GM18867 (cell line): ENCODE data around the gene UIMC1.

Experiments
- ATAC-seq: cut with Tn5 transposase; IDR thresholded peaks from one replicate; pipeline ENCODE4 v1.9.1; 2021; ENCODE audit warnings: mild to moderate bottlenecking, moderate library complexity; ENCODE audit not compliant: unreplicated experiment

Gene UIMC1

DNA sequence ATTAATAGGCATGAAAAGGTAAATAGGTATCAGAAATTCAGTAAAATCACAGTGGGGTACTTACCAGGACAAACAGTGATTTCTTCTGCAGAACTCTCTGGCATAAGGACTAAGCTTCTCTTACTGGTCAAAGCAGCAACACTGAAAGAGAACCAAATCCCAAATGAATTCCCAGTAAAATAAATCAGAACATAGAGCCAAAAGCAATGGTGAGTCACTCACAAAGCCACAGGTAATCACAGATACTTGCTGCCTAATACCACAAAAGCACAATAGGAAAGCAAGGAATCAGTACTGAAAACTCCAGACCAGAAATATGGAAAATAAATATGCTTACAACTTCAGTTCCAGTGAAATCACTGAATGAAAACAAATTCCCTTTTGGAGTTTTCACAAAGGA is 50.7 kb downstream of the UIMC1 start:
- ATAC-seq: no peak

DNA sequence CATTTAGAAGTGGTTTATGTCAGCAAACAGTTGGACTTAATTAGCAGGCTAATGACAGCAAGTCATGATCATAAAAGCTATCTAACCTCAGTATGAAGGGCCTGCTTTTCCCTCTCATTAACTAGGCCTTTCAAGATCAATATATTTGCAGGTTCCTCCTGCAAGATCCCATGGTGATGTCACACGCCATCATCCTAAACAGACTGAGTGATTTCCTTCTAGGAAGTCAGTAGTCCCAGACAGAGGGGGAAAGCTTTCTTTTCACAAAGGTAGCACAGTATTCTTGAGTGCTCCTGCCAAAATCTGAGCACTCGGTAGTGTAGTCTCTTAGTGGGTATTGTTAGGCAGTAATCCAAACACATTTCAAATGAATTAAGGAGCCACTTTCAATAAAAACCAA is 52.5 kb downstream of the UIMC1 start:
- no peak for ATAC-seq

- no peak for ATAC-seq
Observed at GRCh38 chr5:176952531-176953193, 53.9 kb downstream of the UIMC1 start.

GRCh38 chr5:176948458-176948857 is 58.1 kb downstream of the UIMC1 start:
- no peak for ATAC-seq

- no peak for ATAC-seq
Observed at GRCh38 chr5:176947847-176948246, 58.7 kb downstream of the UIMC1 start.

DNA sequence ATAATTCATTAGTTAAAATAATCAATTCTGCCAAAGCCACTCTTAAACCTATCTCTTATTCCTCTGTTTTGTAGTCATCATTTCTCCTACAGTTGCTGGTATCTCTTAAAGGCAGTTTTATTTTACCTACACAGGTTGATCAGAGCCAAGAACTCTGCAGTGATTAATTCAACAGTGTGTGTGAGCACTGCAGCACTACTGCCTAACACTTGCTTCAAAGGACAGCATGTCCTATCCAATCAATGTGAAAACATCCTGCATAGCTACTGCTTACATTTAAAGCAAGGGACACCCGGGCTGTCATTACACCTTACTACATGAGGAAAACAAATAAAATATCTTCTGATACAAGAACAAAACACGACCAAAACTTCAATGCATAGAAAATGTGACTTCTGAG is 62.3 kb downstream of the UIMC1 start:
- ATAC-seq: no peak

- no peak for ATAC-seq
Observed at GRCh38 chr5:176943816-176944215, 62.8 kb downstream of the UIMC1 start.

GRCh38 chr5:176941951-176942350 is 64.6 kb downstream of the UIMC1 start:
- ATAC-seq: no peak

DNA sequence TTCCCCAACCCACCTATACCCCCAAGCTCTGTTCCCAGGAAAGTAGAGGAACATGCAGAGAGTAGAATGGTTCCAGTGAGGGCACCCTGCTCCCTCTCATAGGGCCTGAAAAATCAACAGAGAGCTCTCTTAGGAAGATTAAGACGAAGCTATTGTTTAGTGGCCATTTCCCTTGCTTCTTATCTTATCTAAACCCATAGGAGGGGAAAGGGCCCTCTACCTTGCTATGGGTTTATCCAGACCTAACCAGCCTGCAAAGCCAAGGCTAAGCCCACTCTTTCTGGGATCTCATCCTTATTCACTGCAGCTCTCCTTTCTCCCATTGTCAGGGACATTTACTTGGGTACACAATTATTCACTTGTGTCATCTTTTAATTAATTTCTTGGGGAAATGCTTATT is 68.1 kb downstream of the UIMC1 start:
- ATAC-seq: no peak

DNA sequence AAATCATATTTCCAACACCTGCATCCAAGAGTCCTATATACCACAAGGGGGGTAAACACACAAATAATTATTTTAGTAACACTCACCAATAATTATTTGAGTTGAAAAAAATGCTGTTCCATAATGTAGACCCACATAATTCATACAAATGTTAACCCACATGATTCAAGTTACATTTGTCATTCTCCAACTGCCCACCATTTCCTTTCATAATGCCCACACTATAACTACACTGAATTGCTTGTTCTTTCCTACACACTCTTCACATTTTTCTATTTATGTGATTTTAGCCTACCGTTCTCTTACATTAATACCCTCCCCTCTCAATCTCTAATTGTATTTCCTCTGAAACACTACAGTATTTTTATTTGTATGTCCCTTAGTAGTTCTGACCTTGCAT is 71.6 kb downstream of the UIMC1 start:
- ATAC-seq: no peak

GRCh38 chr5:176934309-176934930 is 72.2 kb downstream of the UIMC1 start:
- no peak for ATAC-seq

- no peak for ATAC-seq
Observed at GRCh38 chr5:176929654-176930053, 76.9 kb downstream of the UIMC1 start.

GRCh38 chr5:176927562-176927961 is 79.0 kb downstream of the UIMC1 start:
- ATAC-seq: no peak

- no peak for ATAC-seq
Observed at GRCh38 chr5:176922817-176923216, 83.8 kb downstream of the UIMC1 start.

GRCh38 chr5:176921714-176922113 is 84.9 kb downstream of the UIMC1 start:
- no peak for ATAC-seq

GRCh38 chr5:176918613-176919012 is 88.0 kb downstream of the UIMC1 start:
- ATAC-seq: no peak

DNA sequence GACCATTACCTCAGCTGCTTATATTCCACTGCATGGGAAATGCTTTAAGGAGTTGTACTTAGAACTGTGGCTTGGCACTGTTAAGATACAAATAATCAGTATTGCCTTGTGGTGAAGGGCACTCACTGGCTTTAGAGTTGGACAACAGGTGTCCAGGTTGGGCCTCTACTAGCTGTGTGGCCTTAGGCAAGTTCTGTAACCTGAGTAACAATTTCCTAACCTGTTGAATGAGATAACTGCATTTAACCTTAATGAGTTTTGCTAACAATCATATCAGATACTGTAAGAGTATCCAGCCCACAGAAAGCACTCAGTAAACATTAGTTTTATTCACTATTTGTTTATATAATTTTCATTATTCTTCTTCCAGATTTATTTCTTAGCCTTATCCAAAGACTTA is 90.2 kb downstream of the UIMC1 start:
- ATAC-seq: no peak

GRCh38 chr5:176915906-176916305 is 90.7 kb downstream of the UIMC1 start:
- no peak for ATAC-seq

DNA sequence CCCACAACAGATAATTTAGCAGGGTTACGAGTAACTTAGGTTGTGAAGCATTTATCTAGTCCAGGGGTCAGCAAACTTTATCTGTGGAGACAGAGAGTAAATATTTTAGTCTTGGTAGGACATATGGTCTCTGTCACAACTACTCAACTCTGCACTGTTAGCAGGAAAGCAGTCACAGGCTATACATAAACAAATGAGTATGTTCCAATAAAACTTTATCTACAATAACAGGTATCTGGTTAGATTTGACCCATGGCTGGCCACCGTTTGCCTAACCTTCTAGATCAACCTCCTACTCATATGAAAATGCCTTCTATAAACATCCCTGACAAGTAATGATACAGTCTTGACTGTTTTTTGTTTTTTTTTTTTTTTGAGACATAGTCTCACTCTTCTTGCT is 94.5 kb downstream of the UIMC1 start:
- no peak for ATAC-seq

DNA sequence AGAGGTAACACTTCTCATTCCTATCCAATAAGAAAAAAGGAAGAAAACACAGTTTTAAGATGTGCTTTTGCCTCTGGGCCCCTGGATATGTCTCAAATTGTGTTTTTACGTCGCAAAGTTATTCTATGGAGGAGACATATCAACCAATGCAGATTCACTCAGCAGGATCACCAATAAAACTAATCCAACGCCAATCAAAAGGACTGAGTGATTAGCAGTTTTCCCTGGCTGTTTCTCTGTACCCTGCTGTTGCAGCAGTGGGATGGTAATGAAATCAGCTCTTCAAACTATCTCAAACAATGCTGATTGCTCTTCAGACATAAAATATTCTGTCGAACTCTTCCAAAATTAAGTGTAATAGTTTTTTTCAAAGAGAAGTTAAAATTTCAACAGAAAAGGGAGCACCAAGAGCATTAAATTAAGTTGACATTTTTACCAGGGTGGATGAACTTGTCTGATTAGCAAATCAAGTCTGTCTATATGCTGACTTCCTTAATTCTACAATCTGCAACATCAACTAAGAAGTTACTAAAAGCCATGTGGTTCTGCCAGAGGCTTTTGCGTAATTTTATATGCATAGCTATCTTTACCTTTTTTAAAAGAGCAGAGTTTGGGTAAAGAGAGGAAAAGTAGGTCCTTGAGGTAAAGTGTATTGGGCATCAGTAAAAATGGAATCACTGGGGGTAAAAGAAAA is 97.8 kb downstream of the UIMC1 start:
- no peak for ATAC-seq

DNA sequence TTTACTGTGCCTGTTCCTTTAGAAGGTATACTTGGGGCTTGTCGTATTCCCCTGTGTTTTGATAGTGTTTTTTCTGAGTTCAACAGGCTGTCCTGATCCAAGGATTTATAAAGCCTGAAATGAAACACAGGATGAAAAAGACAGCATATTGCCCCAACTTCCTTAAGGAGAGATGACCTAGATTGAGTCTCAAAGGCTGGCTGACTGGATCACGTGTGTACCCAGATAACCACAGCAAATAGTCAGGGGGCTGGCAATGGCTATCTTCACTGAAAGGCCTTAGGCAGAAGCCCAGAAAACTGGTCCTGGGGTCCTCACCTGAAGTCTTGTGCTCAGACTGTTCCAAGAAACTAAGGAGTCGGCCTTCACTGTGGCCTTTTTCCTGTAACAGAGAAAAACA is 99.8 kb downstream of the UIMC1 start:
- ATAC-seq: no peak

- ATAC-seq: no peak
Observed at GRCh38 chr5:176906126-176906525, 100.5 kb downstream of the UIMC1 start.
